ENCODE results near the gene TRPV5. TPM values are rescaled to one million over a fixed set of nuclear protein-coding genes. Genes with fewer than 3 reads are reported as not detected.
A peak's percentile ranks its signal among the peaks of the same experiment; 100 is the strongest.

Gene TRPV5
- total RNA-seq, 6 donors from 2014 or later: not detected

DNA sequence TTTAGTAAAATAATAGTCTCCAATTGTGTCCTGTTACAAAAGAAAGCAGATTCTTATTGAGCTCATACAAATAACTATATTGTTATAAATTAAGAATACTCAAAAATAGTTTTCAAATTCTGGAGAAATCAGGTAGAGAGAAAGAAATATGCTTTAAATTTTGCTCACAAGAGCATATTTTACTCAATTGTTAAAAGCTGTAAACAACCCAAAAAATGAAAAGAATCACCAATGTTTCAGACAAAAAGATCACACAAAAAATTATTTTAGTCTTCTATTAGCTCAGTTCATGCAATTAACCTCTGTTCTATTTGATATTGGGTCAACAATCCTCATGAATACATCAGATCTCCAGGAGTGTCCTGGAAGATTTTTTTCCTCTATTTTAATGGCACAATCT, 29.4 kb downstream of the TRPV5 start:
- H3K27me3 ChIP-seq: no peaks in the 10 kb centered on the region
- H3K36me3 ChIP-seq: no peaks in the 10 kb centered on the region
- H3K9me3 ChIP-seq: peaks cover 0 to 8% (median 5%) of the 10 kb centered on the region in 4 donors
- ATAC-seq (ENCODE audit: low FRiP score in 2 of 2) (no peak), DNase-seq (no peak)
- no peak overlapping the region for H3K4me3 ChIP-seq
- TF ChIP-seq, protein P1, sequence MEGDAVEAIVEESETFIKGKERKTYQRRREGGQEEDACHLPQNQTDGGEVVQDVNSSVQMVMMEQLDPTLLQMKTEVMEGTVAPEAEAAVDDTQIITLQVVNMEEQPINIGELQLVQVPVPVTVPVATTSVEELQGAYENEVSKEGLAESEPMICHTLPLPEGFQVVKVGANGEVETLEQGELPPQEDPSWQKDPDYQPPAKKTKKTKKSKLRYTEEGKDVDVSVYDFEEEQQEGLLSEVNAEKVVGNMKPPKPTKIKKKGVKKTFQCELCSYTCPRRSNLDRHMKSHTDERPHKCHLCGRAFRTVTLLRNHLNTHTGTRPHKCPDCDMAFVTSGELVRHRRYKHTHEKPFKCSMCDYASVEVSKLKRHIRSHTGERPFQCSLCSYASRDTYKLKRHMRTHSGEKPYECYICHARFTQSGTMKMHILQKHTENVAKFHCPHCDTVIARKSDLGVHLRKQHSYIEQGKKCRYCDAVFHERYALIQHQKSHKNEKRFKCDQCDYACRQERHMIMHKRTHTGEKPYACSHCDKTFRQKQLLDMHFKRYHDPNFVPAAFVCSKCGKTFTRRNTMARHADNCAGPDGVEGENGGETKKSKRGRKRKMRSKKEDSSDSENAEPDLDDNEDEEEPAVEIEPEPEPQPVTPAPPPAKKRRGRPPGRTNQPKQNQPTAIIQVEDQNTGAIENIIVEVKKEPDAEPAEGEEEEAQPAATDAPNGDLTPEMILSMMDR (IDR thresholded peaks at IDR 0.05): no peak
- TF ChIP-seq EP300 (IDR thresholded peaks at IDR 0.05): no peak
- no peak for TF ChIP-seq POLR2AphosphoS5 (IDR thresholded peaks at IDR 0.05)
- TF ChIP-seq POLR2A (IDR thresholded peaks at IDR 0.05): no peak
- H3K27ac ChIP-seq: no peak overlapping the region
- no peaks in the 10 kb centered on the region for H3K4me1 ChIP-seq

GRCh38 chr7:142901426-142902259, 31.9 kb downstream of the TRPV5 start:
- TF ChIP-seq EP300 (IDR thresholded peaks at IDR 0.05) (no peak), POLR2A (IDR thresholded peaks at IDR 0.05) (no peak)
- TF ChIP-seq, protein P1 (IDR thresholded peaks at IDR 0.05): no peak
- DNase-seq: no peak
- Histone ChIP-seq H3K9me3 (peaks cover 0 to 8% (median 5%) of the 10 kb centered on the region in 4 donors), H3K4me3 (no peak overlapping the region), H3K27ac (no peak overlapping the region), H3K36me3 (no peaks in the 10 kb centered on the region), H3K4me1 (no peaks in the 10 kb centered on the region), H3K27me3 (no peaks in the 10 kb centered on the region)
- no peak for ATAC-seq (ENCODE audit: low FRiP score in 2 of 2)
- WGBS, 2 donors: 84% methylated on average over 15 of the region's 15 CpGs

DNA sequence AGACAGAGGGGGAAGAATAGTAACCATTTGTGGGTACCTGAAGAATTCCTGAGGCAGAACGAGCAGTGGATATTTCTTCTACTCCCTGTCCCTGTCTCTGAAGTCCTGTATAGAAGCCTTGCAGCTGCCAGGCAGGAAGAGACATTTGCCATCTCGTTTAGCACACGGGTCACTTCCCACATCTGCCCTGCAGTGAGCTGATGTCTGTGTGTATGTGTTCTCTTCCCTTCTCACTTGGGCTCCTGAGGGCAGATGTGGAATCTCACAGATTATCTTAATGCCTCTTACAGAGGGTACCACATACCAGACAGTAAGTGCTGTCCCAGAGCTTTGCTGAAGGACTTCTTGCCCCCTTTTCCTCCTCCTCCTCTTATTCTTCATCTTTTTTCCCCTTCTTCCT, 33.9 kb downstream of the TRPV5 start:
- Histone ChIP-seq H3K4me1 (no peaks in the 10 kb centered on the region), H3K27ac (no peak overlapping the region), H3K9me3 (peaks cover 0 to 6% (median 3%) of the 10 kb centered on the region in 4 donors), H3K4me3 (no peak overlapping the region), H3K27me3 (no peaks in the 10 kb centered on the region), H3K36me3 (no peaks in the 10 kb centered on the region)
- TF ChIP-seq EP300 (IDR thresholded peaks at IDR 0.05) (no peak), POLR2AphosphoS5 (IDR thresholded peaks at IDR 0.05) (no peak), POLR2A (IDR thresholded peaks at IDR 0.05) (no peak)
- TF ChIP-seq, protein P1 (IDR thresholded peaks at IDR 0.05): no peak
- 24 to 32% methylated on average over 3 of the region's 3 CpGs for WGBS, 2 donors
- ATAC-seq (ENCODE audit: low FRiP score in 2 of 2) (no peak), DNase-seq (no peak)

GRCh38 chr7:142898377-142899170, 35.0 kb downstream of the TRPV5 start:
- H3K36me3 ChIP-seq: no peaks in the 10 kb centered on the region
- WGBS, 2 donors: 55 to 60% methylated on average over 3 of the region's 3 CpGs
- H3K27ac ChIP-seq: no peak overlapping the region
- DNase-seq: peak in 1 of 2 donors; percentile 55
- no peaks in the 10 kb centered on the region for H3K27me3 ChIP-seq
- no peaks in the 10 kb centered on the region for H3K9me3 ChIP-seq
- H3K4me1 ChIP-seq: no peaks in the 10 kb centered on the region
- TF ChIP-seq EP300 (IDR thresholded peaks at IDR 0.05) (no peak), POLR2A (IDR thresholded peaks at IDR 0.05) (no peak), POLR2AphosphoS5 (IDR thresholded peaks at IDR 0.05) (no peak)
- TF ChIP-seq, protein P1 (IDR thresholded peaks at IDR 0.05): no peak
- peak; percentile 36 to 67 for ATAC-seq (ENCODE audit: low FRiP score in 2 of 2)
- no peak overlapping the region for H3K4me3 ChIP-seq

All from upper lobe of left lung (tissue), 6 donors.